Stimulated activated CD8-positive, alpha-beta memory T cell treated with anti-CD3 and anti-CD28 coated beads, Interleukin-2, amount 100 ng/mL, for 1 hour (primary cell): ENCODE data around the gene SFXN1.

Experiments used
- DNase-seq, 2 donors: peaks; one replicate each; pipeline ENCODE4 v3.0.0-alpha.2; 2020; ENCODE audit warnings: low read depth in 2 of 2

Gene SFXN1

DNA sequence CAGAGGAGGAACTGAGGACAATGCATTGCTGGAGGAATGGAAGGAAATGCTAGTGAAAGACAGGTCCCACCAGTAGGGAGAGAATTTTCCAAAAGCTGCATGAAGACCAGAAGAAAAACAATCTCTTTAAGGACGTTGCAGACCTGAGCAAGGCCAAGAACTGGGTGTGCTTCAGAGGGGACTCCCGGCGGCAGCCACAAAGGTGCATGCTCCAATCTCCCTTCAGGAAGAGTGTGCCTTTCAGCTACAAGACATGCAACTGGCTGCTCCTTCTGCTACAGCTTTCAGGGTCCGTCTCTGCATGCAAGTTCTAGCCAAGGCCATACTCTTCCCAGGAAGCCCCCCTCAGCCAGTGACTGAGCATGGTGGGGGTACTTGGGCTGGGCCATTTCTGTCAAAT is 62.9 kb downstream of the SFXN1 start:
- no peak for DNase-seq

DNA sequence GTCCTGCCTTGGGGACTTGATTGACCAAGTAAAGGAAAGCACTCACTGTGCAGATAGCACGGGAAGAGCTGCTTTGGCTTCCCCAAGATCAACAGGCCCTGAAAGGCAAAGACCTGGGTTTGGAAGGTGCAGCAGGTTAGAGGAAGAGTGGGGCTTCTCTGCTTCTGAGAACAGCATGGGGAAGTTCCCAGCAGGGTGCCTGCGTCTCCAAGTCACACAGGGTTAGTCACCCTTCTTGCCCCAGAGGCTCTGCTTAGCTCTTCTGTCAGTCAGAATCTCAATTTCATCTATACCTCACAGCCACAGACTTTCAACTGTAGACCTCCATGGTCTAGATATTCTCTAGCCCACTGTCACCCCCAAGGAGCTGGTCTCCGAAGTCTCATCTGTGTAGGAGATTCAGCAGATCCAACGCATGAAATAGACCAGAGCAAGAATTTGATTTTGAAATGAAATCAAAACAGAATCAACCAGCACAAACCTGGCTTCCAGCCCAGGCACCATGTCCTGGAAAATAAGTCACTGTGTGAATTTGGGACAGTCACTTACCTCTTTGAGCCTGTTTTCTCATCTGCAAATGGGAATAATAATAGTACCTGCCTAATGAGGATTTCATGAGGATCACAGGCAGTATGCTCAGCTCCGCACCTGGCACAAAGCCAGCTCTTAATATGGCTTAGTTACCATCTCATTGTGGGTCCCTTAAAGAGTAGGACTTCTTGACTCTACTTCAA is 64.0 kb downstream of the SFXN1 start:
- DNase-seq, result no peak

DNA sequence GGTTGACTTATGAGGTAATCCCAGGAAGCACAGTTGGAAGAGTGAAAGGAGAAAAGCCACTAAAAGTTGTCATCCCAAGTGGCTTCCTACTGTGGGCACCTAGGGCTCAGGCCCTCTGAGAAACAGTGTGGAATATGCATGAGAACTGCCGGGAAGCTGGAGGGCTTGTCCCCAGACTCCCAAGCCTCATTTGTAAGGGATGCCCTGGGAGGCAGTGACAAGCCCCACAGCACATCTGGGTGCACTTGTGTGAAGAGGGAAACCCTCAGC is 64.5 kb downstream of the SFXN1 start:
- no peak for DNase-seq

DNA sequence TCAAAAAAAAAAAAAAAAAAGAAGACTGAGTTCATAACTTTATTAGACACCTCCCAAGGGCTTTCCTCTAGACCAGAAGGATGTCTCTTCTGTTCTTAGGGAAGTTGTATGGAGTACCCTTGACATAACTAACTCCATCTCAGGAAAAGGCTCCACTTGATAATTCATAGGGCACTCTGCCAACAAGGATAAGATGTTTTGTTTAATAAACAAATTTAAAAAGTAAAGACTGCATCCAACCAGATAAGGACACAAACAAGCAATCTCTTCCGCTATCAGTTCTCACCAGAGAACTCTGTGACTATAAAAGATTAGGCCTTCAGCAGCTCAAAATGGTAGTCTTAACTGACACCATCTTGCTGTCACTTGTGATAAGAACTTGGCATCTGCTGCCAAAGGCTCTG is 65.8 kb downstream of the SFXN1 start:
- no peak for DNase-seq

DNA sequence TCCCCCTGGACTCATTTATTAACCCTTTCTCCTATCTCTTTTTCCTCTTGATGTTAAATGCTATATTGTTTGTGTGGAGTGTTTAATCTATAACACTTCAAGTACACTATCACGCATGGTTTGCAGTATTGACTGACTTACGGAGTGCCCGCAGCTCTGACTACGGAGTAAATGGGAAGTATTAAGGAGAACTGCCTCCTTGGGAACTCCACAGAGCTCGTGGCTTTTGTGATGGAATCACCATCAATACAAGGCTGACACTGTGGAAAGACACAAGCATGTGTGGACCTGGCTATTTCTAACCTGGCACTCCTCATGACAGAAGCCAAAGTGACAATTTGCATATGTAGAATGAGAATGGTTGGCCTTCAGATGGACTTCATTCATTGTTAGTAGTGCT is 66.2 kb downstream of the SFXN1 start:
- no peak for DNase-seq

DNA sequence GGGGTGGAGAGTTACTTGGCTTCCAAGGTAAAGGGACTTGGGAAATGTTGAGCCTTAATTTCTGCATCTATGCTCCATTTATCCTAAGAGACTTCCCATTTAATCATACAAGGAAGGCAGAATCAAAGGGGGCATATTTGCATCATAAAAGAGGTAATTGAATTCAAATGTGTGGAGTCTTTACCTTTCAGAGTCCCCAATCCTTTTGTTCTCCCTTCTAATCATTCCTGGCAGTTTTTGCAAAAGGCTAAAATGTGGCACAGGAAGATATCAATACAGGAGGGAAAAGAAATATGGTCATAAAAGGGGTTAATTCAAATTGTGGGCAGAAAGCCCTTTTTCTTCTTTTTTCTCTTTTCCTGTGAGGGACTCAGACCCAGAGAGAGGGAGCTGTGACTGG is 69.5 kb downstream of the SFXN1 start:
- no peak for DNase-seq

DNA sequence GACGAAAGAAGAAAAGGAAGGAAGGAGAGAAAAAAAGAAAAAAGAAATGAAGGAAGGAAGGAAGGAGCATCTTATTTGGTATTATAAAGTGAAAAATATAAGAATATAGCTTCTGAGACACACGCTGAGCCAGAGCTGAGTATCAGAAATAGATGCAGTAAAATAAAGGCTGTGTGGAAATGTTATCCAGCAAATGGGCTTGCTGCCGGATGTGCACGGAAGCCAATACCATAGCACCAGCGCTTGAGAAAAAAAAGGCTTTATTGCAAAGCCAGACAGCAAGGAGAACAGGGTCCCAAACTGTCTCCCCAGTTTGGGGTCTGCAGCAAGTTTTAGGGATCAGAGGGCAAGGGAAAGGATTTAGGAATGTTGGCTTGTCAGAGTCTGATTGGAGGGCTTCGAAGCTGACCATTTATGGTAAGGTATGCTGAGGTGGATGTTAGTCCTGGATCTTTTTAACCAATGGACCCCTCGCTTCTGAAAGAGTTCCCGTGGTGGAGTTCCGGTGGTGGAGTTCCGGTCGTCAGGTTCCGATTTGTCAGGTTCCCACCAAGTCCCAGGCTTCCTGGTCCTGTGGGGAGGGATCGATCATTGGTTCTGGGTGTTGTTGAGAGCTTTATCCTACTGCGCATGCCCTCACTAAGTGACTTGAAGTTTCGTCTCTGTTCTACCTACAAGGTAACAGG is 70.4 kb downstream of the SFXN1 start:
- no peak for DNase-seq

DNA sequence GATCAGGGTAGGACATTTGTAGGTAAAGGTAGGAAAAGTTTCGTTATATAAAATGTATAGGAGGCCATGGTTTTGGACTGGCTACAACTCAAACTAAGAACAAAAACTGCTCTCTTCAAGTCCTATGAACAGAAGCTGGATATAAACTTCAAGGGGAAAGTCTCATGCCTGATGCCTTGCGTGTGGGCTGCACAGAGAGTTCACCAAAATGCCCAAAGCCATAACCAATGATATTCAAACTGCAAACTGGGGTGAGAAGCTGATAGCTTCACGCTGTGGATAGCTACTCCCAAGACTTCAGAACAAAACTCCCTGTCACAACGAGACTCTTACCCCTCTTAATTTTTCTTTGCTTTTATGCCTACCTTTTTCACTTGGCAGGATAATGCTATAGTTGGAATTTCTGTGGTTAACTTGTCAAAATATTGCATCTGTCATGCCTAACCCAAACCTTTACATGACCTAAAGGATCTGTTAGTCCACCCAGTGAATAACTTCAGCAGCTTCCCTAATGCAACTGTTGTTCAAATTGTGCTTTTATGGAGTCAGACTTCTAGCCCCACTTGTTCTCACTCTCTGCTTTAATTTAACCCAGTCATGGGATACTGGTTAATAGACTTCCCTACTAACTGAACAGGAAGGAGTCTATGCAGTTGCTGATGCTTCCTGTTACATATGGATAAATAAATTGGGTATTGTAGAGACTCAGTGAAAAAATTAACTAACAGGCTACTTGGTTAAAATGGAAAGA is 71.9 kb downstream of the SFXN1 start:
- DNase-seq, result no peak

DNA sequence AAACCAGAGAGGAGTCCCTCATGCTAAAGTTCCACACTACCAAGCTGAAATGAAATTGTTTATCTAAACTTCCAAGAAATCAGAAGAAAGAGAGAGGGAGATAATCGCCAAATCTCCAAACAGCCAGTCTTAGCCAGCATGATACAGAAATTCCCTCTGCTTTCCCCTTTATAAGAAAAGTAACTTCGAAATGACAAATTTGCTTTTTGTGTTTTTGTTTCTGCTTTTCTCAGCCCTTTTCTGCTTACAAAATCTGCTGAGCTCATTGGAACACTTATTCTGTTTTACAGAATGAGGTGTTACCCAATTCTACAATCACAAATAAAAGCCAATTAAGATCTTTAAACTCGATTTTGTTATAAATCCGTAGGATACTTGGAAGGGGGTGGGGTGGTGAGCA is 72.9 kb downstream of the SFXN1 start:
- no peak for DNase-seq

DNA sequence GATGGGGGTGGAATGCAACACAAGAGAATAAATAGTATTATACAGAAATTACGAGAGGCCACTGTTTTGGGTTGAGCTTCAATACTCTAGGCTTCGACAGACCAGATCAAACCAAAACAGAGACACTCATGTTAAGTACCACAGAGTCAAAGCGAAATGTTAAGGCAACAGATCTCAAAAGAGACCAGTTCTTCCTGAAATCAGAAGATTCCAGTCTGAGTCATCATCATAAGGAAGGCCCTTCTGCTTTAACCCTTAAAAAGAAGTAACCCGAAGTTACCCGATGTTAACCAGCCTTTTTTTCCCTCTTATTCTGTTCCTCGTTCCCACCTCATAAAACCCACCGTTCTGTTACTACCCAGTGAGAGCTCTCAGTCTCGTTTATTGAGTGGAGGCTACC is 75.9 kb downstream of the SFXN1 start:
- no peak for DNase-seq

DNA sequence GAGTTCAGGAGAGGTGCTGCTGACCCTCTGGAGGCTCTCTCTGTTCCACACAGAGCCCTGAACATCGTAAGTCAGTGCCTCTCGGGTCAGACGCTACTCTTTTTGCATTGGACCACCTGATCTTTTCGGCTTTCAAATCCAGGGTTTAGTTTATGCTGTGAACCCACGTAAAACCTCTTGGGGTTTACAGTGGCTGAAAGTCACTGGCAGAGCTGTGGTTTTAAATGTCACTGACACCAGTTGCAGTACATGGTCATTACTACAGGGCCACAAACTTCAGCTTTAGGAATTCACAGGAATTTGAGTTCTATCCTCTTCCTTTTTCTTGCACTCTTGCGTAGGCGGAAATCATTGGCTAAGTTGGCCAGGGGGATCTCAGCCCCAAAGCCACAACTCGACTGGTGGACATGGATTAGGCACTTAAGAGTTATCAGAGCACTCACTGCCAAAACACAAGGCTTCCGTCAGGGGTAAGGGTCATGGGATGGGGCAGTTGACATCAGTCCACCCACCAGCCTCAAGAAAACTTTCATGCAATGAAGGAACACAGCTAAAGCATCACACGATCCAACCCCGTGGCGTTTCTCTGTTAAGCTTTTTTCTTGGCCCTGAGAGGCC is 76.9 kb downstream of the SFXN1 start:
- DNase-seq, result no peak

DNA sequence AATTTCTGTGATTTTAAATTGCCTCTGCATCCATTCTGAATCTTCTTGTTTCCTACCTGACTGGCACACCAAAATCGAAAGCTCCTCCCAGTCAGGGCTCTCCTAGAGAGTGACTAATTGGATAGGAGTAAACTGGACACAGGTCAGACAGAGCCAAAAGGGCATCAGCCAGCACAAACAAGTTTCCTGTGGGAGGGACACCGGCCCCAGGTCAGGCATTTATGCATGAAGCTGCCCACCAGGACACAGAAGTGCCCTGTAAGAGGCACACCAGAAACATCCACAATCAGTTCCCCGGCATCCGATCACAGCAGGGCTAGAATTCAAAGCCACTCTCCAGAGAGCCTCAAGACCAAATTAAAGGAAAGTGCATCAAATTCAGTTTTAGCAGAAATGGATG is 78.4 kb downstream of the SFXN1 start:
- DNase-seq, result no peak

DNA sequence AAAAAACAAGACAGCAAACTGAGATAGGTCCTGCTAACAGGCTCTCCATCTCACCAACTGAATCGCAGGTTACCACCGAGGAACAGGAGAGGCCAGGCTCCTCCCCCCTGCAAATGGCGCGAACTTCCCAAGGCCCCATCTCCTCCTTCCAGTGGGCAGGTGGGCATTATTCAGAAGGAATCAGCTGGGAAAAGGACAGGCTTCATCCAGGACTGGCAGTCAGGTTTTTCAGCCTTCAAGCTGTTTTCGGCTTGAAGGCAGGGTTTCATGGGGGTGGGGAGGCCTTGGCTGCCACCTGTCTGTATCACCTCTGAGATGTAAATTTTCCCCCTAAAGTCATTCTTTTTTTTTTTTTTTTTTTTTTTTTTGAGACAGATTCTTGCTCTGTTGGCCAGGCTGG is 79.4 kb downstream of the SFXN1 start:
- DNase-seq, result no peak

DNA sequence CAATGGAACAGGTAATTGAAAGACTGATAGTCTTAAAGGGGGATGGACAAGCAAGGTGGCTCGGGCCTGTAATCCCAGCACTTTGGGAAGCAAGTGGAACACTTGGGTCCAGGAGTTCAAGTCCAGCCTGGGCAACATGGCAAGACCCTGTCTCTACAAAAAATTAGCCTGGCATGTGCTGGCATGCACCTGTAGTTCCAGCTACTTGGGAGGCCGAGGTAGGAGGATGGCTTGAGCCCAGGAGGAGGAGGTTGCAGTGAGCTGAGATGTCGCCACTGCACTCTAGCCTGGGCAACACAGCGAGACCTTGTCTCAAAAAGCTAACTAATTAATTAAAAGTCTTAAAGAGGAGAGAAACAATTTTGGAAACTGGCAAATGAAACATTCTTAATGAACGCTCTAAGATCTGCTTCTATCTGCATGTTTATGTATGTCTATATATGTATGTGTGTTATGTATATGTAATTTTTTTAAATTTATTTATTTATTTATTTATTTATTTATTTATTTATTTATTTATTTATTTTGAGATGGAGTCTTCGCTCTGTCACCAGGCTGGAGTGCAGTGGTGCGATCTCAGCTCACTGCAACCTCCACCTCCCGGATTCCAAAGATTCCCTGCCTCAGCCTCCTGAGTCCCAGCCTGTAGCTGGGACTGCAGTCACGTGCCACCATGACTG is 80.6 kb downstream of the SFXN1 start:
- DNase-seq, result no peak

DNA sequence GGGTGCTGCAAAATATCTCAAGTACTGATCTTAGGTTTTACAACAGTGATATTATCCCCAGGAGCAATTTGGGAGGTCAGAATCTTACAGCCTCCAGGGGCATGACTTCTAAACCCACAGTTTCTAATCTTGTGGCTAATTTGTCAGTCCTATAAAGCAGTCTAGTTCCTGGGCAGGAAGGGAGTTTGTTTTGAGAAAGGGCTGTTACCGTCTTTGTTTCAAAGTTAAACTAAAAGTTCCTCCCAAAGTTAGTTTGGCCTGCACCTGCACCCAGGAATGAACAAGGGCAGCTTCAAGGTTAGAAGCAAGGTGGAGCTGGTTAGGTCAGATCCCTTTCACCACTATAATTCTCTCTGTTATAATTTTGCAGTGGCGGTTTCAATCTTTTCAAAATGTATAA is 81.7 kb downstream of the SFXN1 start:
- DNase-seq, result no peak

DNA sequence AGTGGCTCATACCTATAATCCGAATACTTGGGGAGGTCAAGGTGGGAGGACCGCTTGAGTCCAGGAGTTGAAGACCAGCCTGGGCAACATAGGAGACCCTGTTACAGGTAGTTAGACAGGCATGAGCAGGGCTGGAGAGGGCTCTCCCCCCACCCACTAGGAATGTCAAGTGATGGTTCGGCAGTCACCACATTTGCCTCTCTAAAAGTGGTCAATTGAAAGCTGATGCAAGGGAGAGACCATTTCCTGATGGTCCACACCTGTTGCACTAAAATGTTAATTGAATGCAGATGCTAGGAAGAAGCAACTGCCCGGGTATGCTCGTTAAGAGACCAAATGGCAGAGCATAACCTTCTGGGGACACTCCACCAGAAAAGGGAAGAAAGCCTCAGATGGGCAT is 82.7 kb downstream of the SFXN1 start:
- no peak for DNase-seq

DNA sequence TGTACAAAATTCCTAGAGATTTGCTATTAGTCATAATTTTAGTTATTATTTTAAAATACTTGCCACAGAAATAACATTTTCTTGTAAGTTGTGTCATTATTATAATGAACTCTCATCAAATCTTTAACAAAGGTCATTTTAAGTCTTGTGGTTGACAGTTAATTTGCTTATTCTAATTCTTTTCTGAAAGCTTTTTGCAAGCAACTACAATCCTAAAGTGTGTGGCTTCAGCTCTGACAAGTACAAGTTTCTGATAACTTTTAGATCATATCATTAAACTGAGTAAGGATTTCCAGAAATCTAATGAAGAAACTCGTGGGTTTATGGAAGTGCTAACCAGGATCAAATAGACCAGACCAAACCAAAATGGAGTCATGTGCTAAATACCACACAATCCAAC is 86.4 kb downstream of the SFXN1 start:
- no peak for DNase-seq

DNA sequence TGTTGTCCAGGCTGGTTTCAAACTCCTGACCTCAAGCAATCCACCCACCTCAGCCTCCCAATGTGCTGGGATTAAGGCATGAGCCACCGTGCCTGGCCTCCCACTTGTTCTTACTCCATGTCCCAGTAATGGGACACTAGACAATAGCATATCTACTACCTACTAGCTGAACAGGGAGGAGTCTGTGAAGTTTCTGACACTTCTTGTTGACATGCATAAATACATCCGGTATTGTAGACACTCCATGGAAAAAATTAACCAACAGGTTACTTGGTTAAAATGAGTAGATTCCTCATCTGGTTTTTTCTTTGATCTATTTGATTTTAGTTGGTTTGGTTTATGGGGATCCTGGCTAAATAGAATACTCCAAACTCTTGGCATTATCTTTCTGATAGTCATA is 88.3 kb downstream of the SFXN1 start:
- no peak for DNase-seq

DNA sequence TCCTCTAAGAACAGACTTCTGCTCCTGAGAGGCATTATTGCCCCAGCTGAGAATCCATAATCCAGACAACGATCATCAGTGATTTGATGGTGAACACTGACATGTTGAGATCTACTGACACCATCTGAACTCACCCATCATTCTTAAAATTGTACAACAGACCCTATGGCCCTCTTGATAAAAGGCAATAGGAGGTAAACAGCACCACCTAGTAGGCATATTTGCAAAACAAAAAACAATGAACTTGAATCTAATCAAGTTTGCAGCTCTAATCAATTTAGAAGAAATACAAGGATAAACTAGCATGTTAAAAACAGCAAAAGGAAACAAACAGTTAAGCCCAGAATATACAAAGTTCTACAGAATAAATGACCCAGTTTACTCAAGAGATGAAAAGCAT is 89.6 kb downstream of the SFXN1 start:
- no peak for DNase-seq

DNA sequence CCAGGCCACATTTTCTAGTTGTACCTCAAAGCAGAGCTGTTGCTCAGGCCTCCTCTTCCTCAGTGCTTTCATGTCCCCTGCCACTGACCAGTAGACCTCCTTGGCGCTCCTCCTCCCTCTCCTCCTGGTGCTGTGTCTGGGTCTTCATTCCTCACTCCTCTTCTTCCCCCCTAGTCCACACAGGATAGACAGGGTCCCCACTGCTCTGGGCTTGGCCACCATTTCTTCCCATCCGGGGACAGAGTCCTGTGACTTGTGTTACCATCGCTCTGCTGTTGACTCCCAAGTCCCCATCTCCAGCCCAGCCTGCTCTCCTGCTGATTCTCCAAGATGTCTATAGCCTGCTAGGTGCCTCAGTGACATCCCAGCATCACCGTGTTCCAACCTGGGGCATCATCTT is 91.3 kb downstream of the SFXN1 start:
- DNase-seq, result no peak

DNA sequence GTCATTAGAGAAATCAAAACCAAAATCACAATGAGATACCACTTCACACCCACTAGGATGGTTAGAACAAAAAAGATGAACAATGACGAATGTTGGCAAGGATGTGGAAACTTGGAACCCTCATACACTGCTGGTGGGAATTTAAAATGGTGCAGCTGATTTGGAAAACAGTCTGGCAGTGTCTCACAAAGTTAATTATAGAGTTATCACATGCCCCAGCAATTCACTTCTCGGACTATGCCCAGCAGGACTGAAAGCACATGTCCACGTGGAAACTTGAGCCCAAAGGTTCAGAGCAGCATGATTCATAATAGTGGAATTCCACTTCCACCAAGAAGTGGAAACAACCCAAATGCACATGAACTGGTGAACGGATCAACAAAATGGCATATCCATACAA is 94.5 kb downstream of the SFXN1 start:
- DNase-seq, result no peak

DNA sequence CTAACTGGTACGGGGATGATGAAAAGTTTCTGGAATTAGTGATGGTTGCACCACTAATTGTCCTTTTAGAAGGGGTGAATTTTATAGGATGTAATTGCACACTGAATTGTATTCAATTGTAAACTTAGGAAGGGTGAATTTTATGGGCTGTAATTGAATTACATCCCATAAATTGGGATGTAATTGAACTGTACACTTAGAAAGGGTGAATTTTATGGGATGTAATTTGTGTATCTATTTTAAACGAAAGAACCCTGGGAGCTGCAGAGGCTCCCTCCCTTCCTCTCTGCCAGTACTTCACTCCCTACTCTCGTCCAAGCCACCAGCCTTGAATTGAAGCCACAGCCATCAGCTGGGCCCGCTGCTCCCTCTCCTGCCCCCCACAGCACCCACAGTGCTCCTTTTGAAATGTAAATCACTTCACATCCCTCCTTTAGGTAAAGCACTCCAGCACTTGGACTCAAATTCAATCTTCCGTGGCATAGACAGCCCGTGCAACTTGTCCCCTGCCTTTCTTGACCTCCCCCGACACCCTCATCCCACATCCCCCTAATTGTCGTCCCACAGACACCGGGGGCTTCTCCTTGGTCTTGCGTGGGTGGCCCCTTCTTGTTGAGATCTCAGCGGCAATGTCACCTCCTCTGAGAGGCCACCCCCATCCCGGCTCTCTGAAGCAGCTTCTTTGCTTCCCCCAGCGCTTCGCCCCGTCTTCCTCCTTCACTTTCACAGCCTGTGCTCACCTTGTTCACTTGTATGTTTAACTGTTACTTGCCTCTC is 95.3 kb downstream of the SFXN1 start:
- DNase-seq, result no peak
